ENCODE results near the gene CISTR.
"Not testable (repeated sequence)": the region's sequence is repeated elsewhere in the genome, so short reads cannot be mapped to it uniquely, and the experiment has no call there.

CISTR gene

GRCh38 chr12:53766881-53767280, 15.1 kb upstream of the CISTR start:
- peaks cover 85% of the 10 kb centered on the region for H3K27me3 ChIP-seq
- H3K36me3 ChIP-seq: no peaks in the 10 kb centered on the region
- H3K9me3 ChIP-seq: no peaks in the 10 kb centered on the region
- DNase-seq: no peak
- H3K4me1 ChIP-seq: no peaks in the 10 kb centered on the region
- no peak overlapping the region for H3K4me3 ChIP-seq (ENCODE audit: low read depth, low read length)
- TF ChIP-seq CTCF (IDR thresholded peaks at IDR 0.05; ENCODE audit: low read depth, low read length): no peak

- no peaks in the 10 kb centered on the region for H3K9me3 ChIP-seq
- H3K27me3 ChIP-seq: peaks cover 82% of the 10 kb centered on the region
- TF ChIP-seq CTCF (IDR thresholded peaks at IDR 0.05; ENCODE audit: low read depth, low read length): no peak
- H3K36me3 ChIP-seq: no peaks in the 10 kb centered on the region
- no peak overlapping the region for H3K4me3 ChIP-seq (ENCODE audit: low read depth, low read length)
- no peaks in the 10 kb centered on the region for H3K4me1 ChIP-seq
- no peak for DNase-seq
Observed at GRCh38 chr12:53765891-53766290, 14.1 kb upstream of the CISTR start.

GRCh38 chr12:53764615-53765014, 12.8 kb upstream of the CISTR start:
- H3K36me3 ChIP-seq: no peaks in the 10 kb centered on the region
- no peaks in the 10 kb centered on the region for H3K9me3 ChIP-seq
- no peak overlapping the region for H3K4me3 ChIP-seq (ENCODE audit: low read depth, low read length)
- peaks cover 81% of the 10 kb centered on the region for H3K27me3 ChIP-seq
- no peak for DNase-seq
- TF ChIP-seq CTCF (IDR thresholded peaks at IDR 0.05; ENCODE audit: low read depth, low read length): no peak
- no peaks in the 10 kb centered on the region for H3K4me1 ChIP-seq

- not testable (repeated sequence) for H3K36me3 ChIP-seq; H3K4me1 ChIP-seq; DNase-seq; H3K4me3 ChIP-seq (ENCODE audit: low read depth, low read length); H3K9me3 ChIP-seq
- H3K27me3 ChIP-seq: peaks cover 87% of the 10 kb centered on the region
Observed at GRCh38 chr12:53762793-53763192, 11.0 kb upstream of the CISTR start.

GRCh38 chr12:53761306-53761705, 9.5 kb upstream of the CISTR start:
- no peak for DNase-seq
- H3K27me3 ChIP-seq: peaks cover 76% of the 10 kb centered on the region
- H3K36me3 ChIP-seq: no peaks in the 10 kb centered on the region
- H3K9me3 ChIP-seq: no peaks in the 10 kb centered on the region
- no peaks in the 10 kb centered on the region; the same call in 1 of the 2 replicates for H3K4me1 ChIP-seq
- H3K4me3 ChIP-seq (ENCODE audit: low read depth, low read length): no peak overlapping the region
- TF ChIP-seq CTCF (IDR thresholded peaks at IDR 0.05; ENCODE audit: low read depth, low read length): no peak

- no peak for TF ChIP-seq CTCF (IDR thresholded peaks at IDR 0.05; ENCODE audit: low read depth, low read length)
- Histone ChIP-seq H3K36me3 (no peaks in the 10 kb centered on the region), H3K4me3 (ENCODE audit: low read depth, low read length) (no peak overlapping the region), H3K4me1 (no peaks in the 10 kb centered on the region; the same call in 1 of the 2 replicates), H3K9me3 (no peaks in the 10 kb centered on the region), H3K27me3 (peaks cover 68% of the 10 kb centered on the region)
- no peak for DNase-seq
Observed at GRCh38 chr12:53759261-53759660, 7.5 kb upstream of the CISTR start.

GRCh38 chr12:53758730-53759103, 6.9 kb upstream of the CISTR start:
- Histone ChIP-seq H3K27me3 (peaks cover 68% of the 10 kb centered on the region), H3K36me3 (no peaks in the 10 kb centered on the region)

More at GRCh38 chr12:53758730-53759103, 6.9 kb upstream of the CISTR start:
- Histone ChIP-seq H3K4me1 (no peaks in the 10 kb centered on the region; the same call in 1 of the 2 replicates), H3K9me3 (no peaks in the 10 kb centered on the region), H3K4me3 (ENCODE audit: low read depth, low read length) (no peak overlapping the region)
- no peak for DNase-seq
- TF ChIP-seq CTCF (IDR thresholded peaks at IDR 0.05; ENCODE audit: low read depth, low read length): no peak
